WTC11 (cell line): ENCODE data around the gene KRTAP5-11. TPM values are rescaled to one million over a fixed set of nuclear protein-coding genes. Genes with fewer than 3 reads are reported as not detected.
A peak's percentile ranks its signal among the peaks of the same experiment; 100 is the strongest.
"Not testable (repeated sequence)": the region's sequence is repeated elsewhere in the genome, so short reads cannot be mapped to it uniquely, and the experiment has no call there.

Source experiments
- ATAC-seq: fragments of 200-7000 bp; cut with Tn5 transposase; 2 replicates; pipeline ENCODE4 v1.10.0; 2021; ENCODE audit warnings: mild to moderate bottlenecking, moderate library complexity
- Bru-seq: library from RNA; stranded (reverse); fragments of 400-500 nt; gene quantifications from one replicate; lab custom pipeline; 2021; lab: Mats Ljungman, UMichigan
- CTCF ChIA-PET: fragments of 300-600 bp; sonication (Branson Sonifier 250); formaldehyde crosslinking; loops from one replicate; lab custom pipeline; 2021; ENCODE audit warnings: antibody characterized with exemption; lab: Charles Lee
- POLR2A ChIA-PET: fragments of 350-600 bp; sonication (Branson Sonifier 250); formaldehyde crosslinking; loops from one replicate; lab custom pipeline; 2021; ENCODE audit warnings: antibody characterized with exemption; lab: Charles Lee
- DNase-seq: peaks from one replicate; pipeline ENCODE4 v3.0.0; 2021; ENCODE audit warnings: low spot score
- H3K27ac Mint-ChIP-seq: 2 replicates; pipeline ENCODE4 v1.8.0; 2021; ENCODE audit warnings: mixed read lengths
- H3K27me3 Mint-ChIP-seq: 2 replicates; pipeline ENCODE4 v1.8.0; 2021; ENCODE audit warnings: low read depth, mild to moderate bottlenecking, moderate library complexity, mixed read lengths
- H3K36me3 Mint-ChIP-seq: 2 replicates; pipeline ENCODE4 v1.8.0; 2021; ENCODE audit warnings: mixed read lengths
- H3K4me1 Mint-ChIP-seq: 2 replicates; pipeline ENCODE4 v1.8.0; 2022; ENCODE audit warnings: mixed read lengths
- H3K4me3 Mint-ChIP-seq: 2 replicates; pipeline ENCODE4 v1.8.0; 2021; ENCODE audit warnings: mild to moderate bottlenecking, moderate library complexity, mixed read lengths
- H3K9me3 Mint-ChIP-seq: 2 replicates; pipeline ENCODE4 v1.8.0; 2021; ENCODE audit warnings: mixed read lengths
- GRHL2 ChIP-seq: fragments of 250-450 bp; sonication (Bioruptor Pico); IDR thresholded peaks from 2 replicates; pipeline ENCODE4 v1.8.0; 2022; ENCODE audit warnings: mild to moderate bottlenecking, moderate library complexity; ENCODE audit not compliant: insufficient replicate concordance, severe bottlenecking
- JAZF1 ChIP-seq: fragments of 250-450 bp; sonication (Bioruptor Pico); IDR thresholded peaks from 2 replicates; pipeline ENCODE4 v1.9.0; 2021; ENCODE audit warnings: moderate library complexity, mild to moderate bottlenecking, inconsistent platforms
- NFATC4 ChIP-seq: fragments of 250-450 bp; sonication (Bioruptor Pico); IDR thresholded peaks from 2 replicates; pipeline ENCODE4 v1.9.0; 2021; ENCODE audit warnings: mild to moderate bottlenecking
- NFE2L1 ChIP-seq: sonication (generic); formaldehyde crosslinking; IDR thresholded peaks from 2 replicates; pipeline ENCODE4 v1.8.1; 2023; ENCODE audit warnings: missing genetic modification reagents
- OVOL2 ChIP-seq: fragments of 250-450 bp; sonication (Bioruptor Pico); IDR thresholded peaks from 2 replicates; pipeline ENCODE4 v1.9.0; 2021; ENCODE audit warnings: mild to moderate bottlenecking, borderline replicate concordance
- PRRX2 ChIP-seq: fragments of 250-450 bp; sonication (Bioruptor Pico); IDR thresholded peaks from 2 replicates; pipeline ENCODE4 v1.8.0; 2021; ENCODE audit warnings: mild to moderate bottlenecking
- RELA ChIP-seq: sonication (generic); formaldehyde crosslinking; IDR thresholded peaks from 2 replicates; pipeline ENCODE4 v1.8.1; 2022; ENCODE audit warnings: missing genetic modification reagents, mild to moderate bottlenecking, borderline replicate concordance
- SMAD3 ChIP-seq: sonication (generic); formaldehyde crosslinking; IDR thresholded peaks from 2 replicates; pipeline ENCODE4 v1.8.0; 2022; ENCODE audit warnings: missing genetic modification reagents, mild to moderate bottlenecking, borderline replicate concordance
- SOX15 ChIP-seq: fragments of 250-450 bp; sonication (Bioruptor Pico); IDR thresholded peaks from 2 replicates; pipeline ENCODE4 v1.9.0; 2021; ENCODE audit warnings: mild to moderate bottlenecking
- SP1 ChIP-seq: sonication (generic); formaldehyde crosslinking; conservative IDR thresholded peaks from 2 replicates; pipeline ENCODE4 v1.8.1; 2022; ENCODE audit warnings: missing genetic modification reagents
- TEAD1 ChIP-seq: sonication (generic); formaldehyde crosslinking; IDR thresholded peaks from 2 replicates; pipeline ENCODE4 v1.8.0; 2022; ENCODE audit warnings: mild to moderate bottlenecking, missing genetic modification reagents
- ZNF232 ChIP-seq: sonication (generic); formaldehyde crosslinking; IDR thresholded peaks from 2 replicates; pipeline ENCODE4 v1.8.0; 2022; ENCODE audit warnings: mild to moderate bottlenecking, missing genetic modification reagents
- ZNF263 ChIP-seq: sonication (generic); formaldehyde crosslinking; IDR thresholded peaks from 2 replicates; pipeline ENCODE4 v1.8.1; 2022; ENCODE audit warnings: low read depth, mild to moderate bottlenecking, moderate library complexity, missing genetic modification reagents
- ZNF416 ChIP-seq: fragments of 250-450 bp; sonication (Bioruptor Pico); IDR thresholded peaks from 2 replicates; pipeline ENCODE4 v1.9.0; 2021; ENCODE audit warnings: mild to moderate bottlenecking, inconsistent platforms
- long read RNA-seq, 3 experiments: library from RNA in 1 of 3; library from capped mRNA in 1 of 3; library from polyadenylated mRNA in 1 of 3; unstranded in 2 of 3; stranded (forward) in 1 of 3; transcript quantifications; one replicate each; pipeline ENCODE4 v2.0.0, GENCODE V29; 2021
- total RNA-seq: library from RNA; stranded (reverse); gene quantifications from 3 replicates; pipeline ENCODE4 v1.2.3, GENCODE V29; 2021
- TF ChIP-seq, protein P1 (sequence below): sonication (generic); formaldehyde crosslinking; IDR thresholded peaks from 2 replicates; pipeline ENCODE4 v1.8.1; 2022; ENCODE audit warnings: low read depth, mild to moderate bottlenecking, moderate library complexity, missing genetic modification reagents, borderline replicate concordance
- TF ChIP-seq, protein P2 (sequence below): sonication (generic); formaldehyde crosslinking; IDR thresholded peaks from 2 replicates; pipeline ENCODE4 v1.8.1; 2022; ENCODE audit warnings: missing genetic modification reagents, borderline replicate concordance
- TF ChIP-seq, protein P3 (sequence below): sonication (generic); formaldehyde crosslinking; IDR thresholded peaks from 2 replicates; pipeline ENCODE4 v1.8.0; 2023; ENCODE audit warnings: missing genetic modification reagents
- TF ChIP-seq, protein P4 (sequence below): sonication (generic); formaldehyde crosslinking; IDR thresholded peaks from 2 replicates; pipeline ENCODE4 v1.8.0; 2023; ENCODE audit warnings: missing genetic modification reagents, mild to moderate bottlenecking, borderline replicate concordance
- TF ChIP-seq, protein P5 (sequence below): sonication (generic); formaldehyde crosslinking; IDR thresholded peaks from 2 replicates; pipeline ENCODE4 v1.8.0; 2022; ENCODE audit warnings: mild to moderate bottlenecking, missing genetic modification reagents
- TF ChIP-seq, protein P6 (sequence below): sonication (generic); formaldehyde crosslinking; IDR thresholded peaks from 2 replicates; pipeline ENCODE4 v1.8.1; 2023; ENCODE audit warnings: mild to moderate bottlenecking, missing genetic modification reagents

The KRTAP5-11 gene, protein sequence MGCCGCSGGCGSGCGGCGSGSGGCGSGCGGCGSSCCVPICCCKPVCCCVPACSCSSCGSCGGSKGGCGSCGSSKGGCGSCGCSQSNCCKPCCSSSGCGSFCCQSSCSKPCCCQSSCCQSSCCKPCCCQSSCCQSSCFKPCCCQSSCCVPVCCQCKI
- total RNA-seq, result not detected in 3 replicates
- percentile 13 among the genes with signal in this experiment for Bru-seq, nascent RNA
- long read RNA-seq, experiment 1, partial matches to known transcripts, result 0 of 1 reads
- long read RNA-seq, experiment 1, other reads (novel, unspliced or antisense), result 1 of 1 reads
- long read RNA-seq, experiment 2, result 0 reads
- long read RNA-seq, experiment 3, result 0 reads

DNA sequence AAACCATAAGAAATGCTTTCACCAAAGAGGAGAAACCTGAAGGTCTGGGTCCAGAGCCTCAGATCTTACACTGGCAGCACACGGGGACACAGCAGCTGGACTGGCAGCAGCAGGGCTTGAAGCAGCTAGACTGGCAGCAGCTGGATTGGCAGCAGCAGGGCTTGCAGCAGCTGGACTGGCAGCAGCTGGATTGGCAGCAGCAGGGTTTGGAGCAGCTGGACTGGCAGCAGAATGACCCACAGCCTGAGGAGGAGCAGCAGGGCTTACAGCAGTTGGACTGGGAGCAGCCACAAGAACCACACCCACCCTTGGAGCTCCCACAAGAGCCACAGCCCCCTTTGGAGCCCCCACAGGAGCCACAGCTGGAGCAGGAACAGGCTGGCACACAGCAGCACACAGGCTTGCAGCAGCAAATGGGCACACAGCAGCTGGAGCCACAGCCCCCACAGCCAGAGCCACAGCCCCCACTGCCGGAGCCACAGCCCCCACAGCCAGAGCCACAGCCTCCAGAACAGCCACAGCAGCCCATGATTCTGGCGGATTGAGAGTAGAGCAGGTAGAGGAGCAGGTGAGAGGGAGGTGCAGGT lies at the start of gene KRTAP5-11:
Gene KRTAP5-11 (minus strand): TSS at position 567 of the 587 bp plus-strand sequence. CDS start 38 bp downstream, at position 529.
- Mint-ChIP-seq H3K36me3 (no peaks in the 10 kb centered on the region), H3K4me3 (no peak within 1 kb of the TSS), H3K27ac (no peak within 1 kb of the TSS), H3K27me3 (peaks cover 23% of the 10 kb centered on the region), H3K4me1 (peaks cover 32% of the 10 kb centered on the region)
- ATAC-seq (no peak), DNase-seq (no peak)
- TF ChIP-seq ZNF416 (CRISPR knock-in tag) (no peak), ZNF263 (CRISPR knock-in tag) (no peak), PRRX2 (no peak), ZNF232 (CRISPR knock-in tag) (no peak), TEAD1 (no peak), SOX15 (CRISPR knock-in tag) (no peak), SMAD3 (CRISPR knock-in tag) (no peak), NFE2L1 (CRISPR knock-in tag) (no peak), GRHL2 (no peak), NFATC4 (CRISPR knock-in tag) (no peak), SP1 (no peak), RELA (CRISPR knock-in tag) (no peak), JAZF1 (CRISPR knock-in tag) (no peak), OVOL2 (no peak)
- TF ChIP-seq, protein P1, sequence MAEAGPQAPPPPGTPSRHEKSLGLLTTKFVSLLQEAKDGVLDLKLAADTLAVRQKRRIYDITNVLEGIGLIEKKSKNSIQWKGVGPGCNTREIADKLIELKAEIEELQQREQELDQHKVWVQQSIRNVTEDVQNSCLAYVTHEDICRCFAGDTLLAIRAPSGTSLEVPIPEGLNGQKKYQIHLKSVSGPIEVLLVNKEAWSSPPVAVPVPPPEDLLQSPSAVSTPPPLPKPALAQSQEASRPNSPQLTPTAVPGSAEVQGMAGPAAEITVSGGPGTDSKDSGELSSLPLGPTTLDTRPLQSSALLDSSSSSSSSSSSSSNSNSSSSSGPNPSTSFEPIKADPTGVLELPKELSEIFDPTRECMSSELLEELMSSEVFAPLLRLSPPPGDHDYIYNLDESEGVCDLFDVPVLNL (CRISPR knock-in tag), result no peak
- TF ChIP-seq, protein P2, sequence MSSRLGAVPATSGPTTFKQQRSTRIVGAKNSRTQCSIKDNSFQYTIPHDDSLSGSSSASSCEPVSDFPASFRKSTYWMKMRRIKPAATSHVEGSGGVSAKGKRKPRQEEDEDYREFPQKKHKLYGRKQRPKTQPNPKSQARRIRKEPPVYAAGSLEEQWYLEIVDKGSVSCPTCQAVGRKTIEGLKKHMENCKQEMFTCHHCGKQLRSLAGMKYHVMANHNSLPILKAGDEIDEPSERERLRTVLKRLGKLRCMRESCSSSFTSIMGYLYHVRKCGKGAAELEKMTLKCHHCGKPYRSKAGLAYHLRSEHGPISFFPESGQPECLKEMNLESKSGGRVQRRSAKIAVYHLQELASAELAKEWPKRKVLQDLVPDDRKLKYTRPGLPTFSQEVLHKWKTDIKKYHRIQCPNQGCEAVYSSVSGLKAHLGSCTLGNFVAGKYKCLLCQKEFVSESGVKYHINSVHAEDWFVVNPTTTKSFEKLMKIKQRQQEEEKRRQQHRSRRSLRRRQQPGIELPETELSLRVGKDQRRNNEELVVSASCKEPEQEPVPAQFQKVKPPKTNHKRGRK (CRISPR knock-in tag), result no peak
- TF ChIP-seq, protein P3, sequence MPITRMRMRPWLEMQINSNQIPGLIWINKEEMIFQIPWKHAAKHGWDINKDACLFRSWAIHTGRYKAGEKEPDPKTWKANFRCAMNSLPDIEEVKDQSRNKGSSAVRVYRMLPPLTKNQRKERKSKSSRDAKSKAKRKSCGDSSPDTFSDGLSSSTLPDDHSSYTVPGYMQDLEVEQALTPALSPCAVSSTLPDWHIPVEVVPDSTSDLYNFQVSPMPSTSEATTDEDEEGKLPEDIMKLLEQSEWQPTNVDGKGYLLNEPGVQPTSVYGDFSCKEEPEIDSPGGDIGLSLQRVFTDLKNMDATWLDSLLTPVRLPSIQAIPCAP, result no peak
- TF ChIP-seq, protein P4, sequence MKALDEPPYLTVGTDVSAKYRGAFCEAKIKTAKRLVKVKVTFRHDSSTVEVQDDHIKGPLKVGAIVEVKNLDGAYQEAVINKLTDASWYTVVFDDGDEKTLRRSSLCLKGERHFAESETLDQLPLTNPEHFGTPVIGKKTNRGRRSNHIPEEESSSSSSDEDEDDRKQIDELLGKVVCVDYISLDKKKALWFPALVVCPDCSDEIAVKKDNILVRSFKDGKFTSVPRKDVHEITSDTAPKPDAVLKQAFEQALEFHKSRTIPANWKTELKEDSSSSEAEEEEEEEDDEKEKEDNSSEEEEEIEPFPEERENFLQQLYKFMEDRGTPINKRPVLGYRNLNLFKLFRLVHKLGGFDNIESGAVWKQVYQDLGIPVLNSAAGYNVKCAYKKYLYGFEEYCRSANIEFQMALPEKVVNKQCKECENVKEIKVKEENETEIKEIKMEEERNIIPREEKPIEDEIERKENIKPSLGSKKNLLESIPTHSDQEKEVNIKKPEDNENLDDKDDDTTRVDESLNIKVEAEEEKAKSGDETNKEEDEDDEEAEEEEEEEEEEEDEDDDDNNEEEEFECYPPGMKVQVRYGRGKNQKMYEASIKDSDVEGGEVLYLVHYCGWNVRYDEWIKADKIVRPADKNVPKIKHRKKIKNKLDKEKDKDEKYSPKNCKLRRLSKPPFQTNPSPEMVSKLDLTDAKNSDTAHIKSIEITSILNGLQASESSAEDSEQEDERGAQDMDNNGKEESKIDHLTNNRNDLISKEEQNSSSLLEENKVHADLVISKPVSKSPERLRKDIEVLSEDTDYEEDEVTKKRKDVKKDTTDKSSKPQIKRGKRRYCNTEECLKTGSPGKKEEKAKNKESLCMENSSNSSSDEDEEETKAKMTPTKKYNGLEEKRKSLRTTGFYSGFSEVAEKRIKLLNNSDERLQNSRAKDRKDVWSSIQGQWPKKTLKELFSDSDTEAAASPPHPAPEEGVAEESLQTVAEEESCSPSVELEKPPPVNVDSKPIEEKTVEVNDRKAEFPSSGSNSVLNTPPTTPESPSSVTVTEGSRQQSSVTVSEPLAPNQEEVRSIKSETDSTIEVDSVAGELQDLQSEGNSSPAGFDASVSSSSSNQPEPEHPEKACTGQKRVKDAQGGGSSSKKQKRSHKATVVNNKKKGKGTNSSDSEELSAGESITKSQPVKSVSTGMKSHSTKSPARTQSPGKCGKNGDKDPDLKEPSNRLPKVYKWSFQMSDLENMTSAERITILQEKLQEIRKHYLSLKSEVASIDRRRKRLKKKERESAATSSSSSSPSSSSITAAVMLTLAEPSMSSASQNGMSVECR (CRISPR knock-in tag), result no peak
- TF ChIP-seq, protein P5, sequence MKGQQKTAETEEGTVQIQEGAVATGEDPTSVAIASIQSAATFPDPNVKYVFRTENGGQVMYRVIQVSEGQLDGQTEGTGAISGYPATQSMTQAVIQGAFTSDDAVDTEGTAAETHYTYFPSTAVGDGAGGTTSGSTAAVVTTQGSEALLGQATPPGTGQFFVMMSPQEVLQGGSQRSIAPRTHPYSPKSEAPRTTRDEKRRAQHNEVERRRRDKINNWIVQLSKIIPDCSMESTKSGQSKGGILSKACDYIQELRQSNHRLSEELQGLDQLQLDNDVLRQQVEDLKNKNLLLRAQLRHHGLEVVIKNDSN (CRISPR knock-in tag), result no peak
- TF ChIP-seq, protein P6, sequence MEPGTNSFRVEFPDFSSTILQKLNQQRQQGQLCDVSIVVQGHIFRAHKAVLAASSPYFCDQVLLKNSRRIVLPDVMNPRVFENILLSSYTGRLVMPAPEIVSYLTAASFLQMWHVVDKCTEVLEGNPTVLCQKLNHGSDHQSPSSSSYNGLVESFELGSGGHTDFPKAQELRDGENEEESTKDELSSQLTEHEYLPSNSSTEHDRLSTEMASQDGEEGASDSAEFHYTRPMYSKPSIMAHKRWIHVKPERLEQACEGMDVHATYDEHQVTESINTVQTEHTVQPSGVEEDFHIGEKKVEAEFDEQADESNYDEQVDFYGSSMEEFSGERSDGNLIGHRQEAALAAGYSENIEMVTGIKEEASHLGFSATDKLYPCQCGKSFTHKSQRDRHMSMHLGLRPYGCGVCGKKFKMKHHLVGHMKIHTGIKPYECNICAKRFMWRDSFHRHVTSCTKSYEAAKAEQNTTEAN (CRISPR knock-in tag), result no peak
- TF ChIP-seq, all 79 proteins: peak for 0
- CTCF ChIA-PET, result interaction anchor here (3.8 kb wide), 1 partner anchor 19 kb away, joined by 19 read pairs; no protein-coding TSS in a partner anchor
- H3K9me3 Mint-ChIP-seq, result no peaks in the 10 kb centered on the region
- POLR2A ChIA-PET, result no interaction called here

DNA sequence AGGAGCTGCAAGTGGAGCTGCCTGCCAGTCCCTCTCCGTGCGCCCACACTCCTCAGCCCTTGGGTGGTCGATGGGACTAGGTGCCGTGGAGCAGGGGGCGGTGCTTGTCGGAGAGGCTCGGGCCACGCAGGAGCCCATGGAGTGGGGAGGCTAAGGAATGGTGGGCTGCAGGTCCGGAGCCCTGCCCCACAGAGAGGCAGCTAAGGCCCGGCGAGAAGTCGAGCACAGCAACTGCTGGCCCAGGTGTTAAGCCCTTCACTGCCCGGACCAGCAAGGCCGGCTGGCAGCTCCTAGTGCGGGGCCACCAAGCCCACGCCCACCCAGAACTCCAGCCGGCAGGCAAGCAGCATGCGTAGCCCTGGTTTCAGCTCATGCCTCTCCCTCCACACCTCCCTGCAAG lies 48.9 kb upstream of the KRTAP5-11 start:
- H3K4me3 Mint-ChIP-seq, H3K27ac Mint-ChIP-seq, DNase-seq, H3K36me3 Mint-ChIP-seq, POLR2A ChIA-PET, H3K27me3 Mint-ChIP-seq, ATAC-seq, H3K4me1 Mint-ChIP-seq: not testable (repeated sequence)
- peaks cover 11% of the 10 kb centered on the region for H3K9me3 Mint-ChIP-seq
- CTCF ChIA-PET, result interaction anchor here (1.7 kb wide), 1 partner anchor 169 kb away, joined by 3 read pairs; no protein-coding TSS in a partner anchor
